Chondrocyte (in vitro differentiated cells): ENCODE measurements around the gene VEGFB. TPM values are rescaled to one million over a fixed set of nuclear protein-coding genes. Genes with fewer than 3 reads are reported as not detected.

Experiments used
- DNase-seq: peaks from one replicate; pipeline ENCODE4 v3.0.0; 2021; ENCODE audit warnings: mixed read lengths, low spot score
- H3K27ac Mint-ChIP-seq: one replicate; pipeline ENCODE4 v1.8.0; 2021; ENCODE audit warnings: mild to moderate bottlenecking, moderate library complexity, mixed read lengths; ENCODE audit not compliant: unreplicated experiment
- H3K27me3 Mint-ChIP-seq: 2 replicates; pipeline ENCODE4 v1.8.0; 2021; ENCODE audit warnings: low read depth, mixed read lengths
- H3K36me3 Mint-ChIP-seq: 2 replicates; pipeline ENCODE4 v1.8.0; 2021; ENCODE audit warnings: low read depth, mixed read lengths
- H3K4me1 Mint-ChIP-seq: 2 replicates; pipeline ENCODE4 v1.8.0; 2021; ENCODE audit warnings: low read depth, mild to moderate bottlenecking, mixed read lengths
- H3K4me3 Mint-ChIP-seq: one replicate; pipeline ENCODE4 v1.8.0; 2021; ENCODE audit warnings: mild to moderate bottlenecking, moderate library complexity, mixed read lengths; ENCODE audit not compliant: unreplicated experiment
- H3K9me3 Mint-ChIP-seq: 2 replicates; pipeline ENCODE4 v1.8.0; 2021; ENCODE audit warnings: low read depth, mixed read lengths
- CTCF ChIP-seq: fragments of 200-600 bp; sonication (generic); IDR thresholded peaks from 2 replicates; pipeline ENCODE4 v1.5.0; 2021; ENCODE audit warnings: antibody characterized with exemption, mild to moderate bottlenecking, moderate library complexity
- total RNA-seq: library from RNA; stranded (reverse); gene quantifications from 3 replicates; pipeline ENCODE4 v1.2.1, GENCODE V29; 2021

The VEGFB gene
- total RNA-seq, 1 donor from 2014 or later = 165 TPM

GRCh38 chr11:64192434-64192833, 42.0 kb upstream of the VEGFB start:
- Mint-ChIP-seq H3K27ac (peak overlapping the region; percentile 32), H3K4me3 (no peak overlapping the region), H3K36me3 (peaks cover 26% of the 10 kb centered on the region), H3K9me3 (no peaks in the 10 kb centered on the region), H3K27me3 (no peaks in the 10 kb centered on the region), H3K4me1 (peaks cover 10% of the 10 kb centered on the region)
- DNase-seq = no peak
- no peak for TF ChIP-seq CTCF

- DNase-seq = no peak
- no peak for TF ChIP-seq CTCF
- H3K9me3 Mint-ChIP-seq = no peaks in the 10 kb centered on the region
- H3K27ac Mint-ChIP-seq = no peak overlapping the region
- H3K4me1 Mint-ChIP-seq = peaks cover 5% of the 10 kb centered on the region
- peaks cover 39% of the 10 kb centered on the region for H3K36me3 Mint-ChIP-seq
- no peak overlapping the region for H3K4me3 Mint-ChIP-seq
- no peaks in the 10 kb centered on the region for H3K27me3 Mint-ChIP-seq
These were observed 37.8 kb upstream of the VEGFB start for GRCh38 chr11:64196626-64197025.

- DNase-seq = no peak
- Mint-ChIP-seq H3K9me3 (no peaks in the 10 kb centered on the region), H3K4me3 (no peak overlapping the region), H3K36me3 (peaks cover 53% of the 10 kb centered on the region), H3K27me3 (no peaks in the 10 kb centered on the region), H3K27ac (no peak overlapping the region), H3K4me1 (peaks cover 3% of the 10 kb centered on the region)
- TF ChIP-seq CTCF = no peak
These were observed 35.9 kb upstream of the VEGFB start for GRCh38 chr11:64198511-64198910.

- Mint-ChIP-seq H3K27me3 (no peaks in the 10 kb centered on the region), H3K9me3 (no peaks in the 10 kb centered on the region), H3K4me3 (no peak overlapping the region), H3K27ac (no peak overlapping the region), H3K4me1 (peaks cover 12% of the 10 kb centered on the region), H3K36me3 (peaks cover 45% of the 10 kb centered on the region)
- no peak for TF ChIP-seq CTCF
- DNase-seq = no peak
These were observed 32.8 kb upstream of the VEGFB start for GRCh38 chr11:64201543-64201942.

- Mint-ChIP-seq H3K27me3 (no peaks in the 10 kb centered on the region), H3K4me3 (no peak overlapping the region)
- DNase-seq = no peak
These were observed 31.4 kb upstream of the VEGFB start for GRCh38 chr11:64202992-64203391.

More at GRCh38 chr11:64202992-64203391, 31.4 kb upstream of the VEGFB start:
- no peak for TF ChIP-seq CTCF
- Mint-ChIP-seq H3K4me1 (peaks cover 23% of the 10 kb centered on the region), H3K27ac (no peak overlapping the region), H3K36me3 (peaks cover 37% of the 10 kb centered on the region), H3K9me3 (no peaks in the 10 kb centered on the region)
